Endometrium (tissue), 2 donors: ENCODE results near the gene NAA16.
"Not testable (repeated sequence)": the region's sequence is repeated elsewhere in the genome, so short reads cannot be mapped to it uniquely, and the experiment has no call there.

Experiments
- FAIRE-seq: peaks from 2 replicates; lab custom pipeline; 2012; peaks lifted over from hg19 to GRCh38; lab: Jason Lieb, UNC
- donor health status: control.
- donor health status: control.

NAA16 gene

GRCh38 chr13:41310963-41311405 lies at the start of gene NAA16:
Gene NAA16 (plus strand): TSS chr13:41311267. CDS start chr13:41311529, 262 bp downstream.
- no peak for FAIRE-seq

- FAIRE-seq = no peak
These were observed 47.7 kb upstream of the NAA16 start, which contains the start of gene MTRF1 for GRCh38 chr13:41263261-41263971. Gene MTRF1 (minus strand): TSS chr13:41263576. CDS start chr13:41260907, 2,669 bp downstream.

- no peak for FAIRE-seq
These were observed 44.0 kb upstream of the NAA16 start for GRCh38 chr13:41267106-41267505.

GRCh38 chr13:41268764-41269163 lies 42.3 kb upstream of the NAA16 start:
- peak; percentile 64 for FAIRE-seq

- no peak for FAIRE-seq
These were observed 39.4 kb upstream of the NAA16 start for GRCh38 chr13:41271456-41272285.

DNA sequence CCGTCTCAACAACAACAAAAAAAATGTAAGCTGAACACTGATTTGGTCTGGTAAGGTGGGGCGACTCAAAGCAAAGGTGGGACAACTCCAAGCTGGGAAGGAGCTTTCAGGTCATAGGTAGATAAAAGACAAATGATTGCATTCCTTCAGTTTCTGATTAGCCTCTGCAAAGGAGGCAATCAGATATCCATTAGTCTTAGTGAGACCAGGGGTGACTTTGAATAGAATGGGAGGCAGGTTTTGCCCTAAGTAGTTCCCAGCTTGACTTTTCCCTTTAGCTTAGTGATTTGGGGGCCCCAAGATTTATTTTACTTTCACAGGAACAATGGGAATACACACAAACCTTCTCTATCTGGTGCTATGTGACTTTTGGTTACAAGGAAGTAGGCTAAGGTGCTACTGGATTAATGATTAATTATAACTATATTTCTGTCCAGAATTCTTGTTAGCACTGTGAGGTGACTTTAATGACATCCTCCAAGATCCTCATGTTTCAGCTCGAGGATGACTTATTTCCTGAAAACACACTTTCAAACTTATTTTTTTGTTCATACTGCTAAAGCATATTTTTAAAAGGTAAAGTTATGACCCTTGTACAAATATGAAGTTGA lies 37.1 kb upstream of the NAA16 start:
- peak; percentile 21 for FAIRE-seq

DNA sequence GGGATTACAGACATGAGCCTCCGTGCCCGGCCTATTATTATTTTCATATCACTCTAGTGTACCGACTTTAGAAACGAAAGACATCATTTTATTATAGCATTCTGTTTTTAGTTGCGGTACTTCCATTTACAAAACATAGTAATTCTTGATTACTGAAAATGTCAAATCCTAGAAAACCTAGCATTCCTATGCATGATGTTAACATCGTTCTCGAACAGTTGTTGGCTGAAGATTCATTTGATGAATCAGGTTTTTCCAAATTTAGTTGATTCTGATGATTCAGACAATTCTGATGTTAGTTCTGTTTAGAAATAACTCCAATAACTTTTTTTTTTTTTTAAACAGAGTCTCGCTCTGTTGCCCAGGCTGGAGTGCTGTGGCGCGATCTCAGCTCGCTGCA lies 36.2 kb upstream of the NAA16 start:
- FAIRE-seq = no peak

DNA sequence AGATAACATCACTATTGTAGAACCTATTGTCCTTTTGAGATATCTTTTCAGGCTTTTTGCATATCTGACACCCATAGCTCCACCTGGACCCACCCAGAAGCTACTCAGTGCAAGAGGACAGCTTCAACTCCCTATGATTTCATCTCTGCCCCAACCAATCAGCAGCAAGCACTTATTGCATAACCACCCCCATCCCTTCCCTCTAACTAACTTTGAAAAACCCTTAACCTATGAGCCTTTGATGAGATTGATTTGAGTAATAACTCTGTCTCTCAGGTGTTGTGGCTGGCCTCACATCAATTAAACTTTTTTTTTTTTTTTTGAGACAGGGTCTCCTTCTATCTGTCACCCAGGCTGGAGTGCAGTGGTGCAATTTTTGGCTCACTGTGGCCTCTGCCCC lies 34.2 kb upstream of the NAA16 start:
- no peak for FAIRE-seq

- FAIRE-seq = not testable (repeated sequence)
These were observed 31.9 kb upstream of the NAA16 start for GRCh38 chr13:41279156-41279555.

GRCh38 chr13:41282129-41282571 lies 28.9 kb upstream of the NAA16 start:
- FAIRE-seq = no peak

- FAIRE-seq = no peak
These were observed 26.4 kb upstream of the NAA16 start for GRCh38 chr13:41284512-41285288.

GRCh38 chr13:41286370-41286769 lies 24.7 kb upstream of the NAA16 start:
- FAIRE-seq = no peak

DNA sequence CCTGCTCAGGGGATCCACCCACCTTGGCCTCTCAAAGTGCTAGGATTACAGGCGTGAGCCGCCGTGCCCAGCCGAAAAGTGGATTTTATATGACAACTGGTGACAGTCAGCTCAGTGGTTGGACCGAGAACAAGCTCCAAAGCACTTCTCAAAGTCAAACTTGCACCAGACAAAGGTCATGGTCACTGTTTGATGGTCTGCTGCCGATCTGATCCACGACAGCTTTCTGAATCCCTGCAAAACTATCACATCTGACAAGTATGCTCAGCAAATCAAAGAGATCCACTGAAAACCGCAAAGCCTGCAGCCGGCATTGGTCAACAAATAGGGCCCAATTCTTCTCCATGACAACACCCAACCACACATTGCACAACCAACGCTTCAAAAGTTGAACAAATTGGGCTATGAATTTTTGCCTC lies 21.6 kb upstream of the NAA16 start:
- FAIRE-seq = no peak

- FAIRE-seq = no peak
These were observed 19.8 kb upstream of the NAA16 start for GRCh38 chr13:41291246-41291645.

DNA sequence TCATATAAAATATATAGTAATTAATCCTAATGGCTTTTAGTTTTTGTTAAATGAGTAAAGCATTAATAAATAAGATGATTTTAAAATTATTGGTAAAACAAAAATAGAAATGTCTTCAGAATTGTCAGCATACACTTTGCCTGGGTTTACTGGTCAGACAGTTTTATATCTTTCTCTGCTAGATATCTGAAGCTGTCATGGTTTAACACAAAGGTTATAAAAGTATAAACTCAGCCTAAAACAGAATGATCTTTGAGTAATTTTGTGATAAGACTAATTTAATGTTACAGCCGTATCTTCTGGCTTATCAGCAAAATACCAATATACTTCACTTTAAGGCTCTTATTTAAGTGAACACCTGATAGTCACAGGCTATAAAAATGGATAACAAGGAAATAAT lies 17.8 kb upstream of the NAA16 start:
- FAIRE-seq = no peak

GRCh38 chr13:41294914-41295313 lies 16.2 kb upstream of the NAA16 start:
- FAIRE-seq = no peak

GRCh38 chr13:41295973-41296372 lies 15.1 kb upstream of the NAA16 start:
- no peak for FAIRE-seq

DNA sequence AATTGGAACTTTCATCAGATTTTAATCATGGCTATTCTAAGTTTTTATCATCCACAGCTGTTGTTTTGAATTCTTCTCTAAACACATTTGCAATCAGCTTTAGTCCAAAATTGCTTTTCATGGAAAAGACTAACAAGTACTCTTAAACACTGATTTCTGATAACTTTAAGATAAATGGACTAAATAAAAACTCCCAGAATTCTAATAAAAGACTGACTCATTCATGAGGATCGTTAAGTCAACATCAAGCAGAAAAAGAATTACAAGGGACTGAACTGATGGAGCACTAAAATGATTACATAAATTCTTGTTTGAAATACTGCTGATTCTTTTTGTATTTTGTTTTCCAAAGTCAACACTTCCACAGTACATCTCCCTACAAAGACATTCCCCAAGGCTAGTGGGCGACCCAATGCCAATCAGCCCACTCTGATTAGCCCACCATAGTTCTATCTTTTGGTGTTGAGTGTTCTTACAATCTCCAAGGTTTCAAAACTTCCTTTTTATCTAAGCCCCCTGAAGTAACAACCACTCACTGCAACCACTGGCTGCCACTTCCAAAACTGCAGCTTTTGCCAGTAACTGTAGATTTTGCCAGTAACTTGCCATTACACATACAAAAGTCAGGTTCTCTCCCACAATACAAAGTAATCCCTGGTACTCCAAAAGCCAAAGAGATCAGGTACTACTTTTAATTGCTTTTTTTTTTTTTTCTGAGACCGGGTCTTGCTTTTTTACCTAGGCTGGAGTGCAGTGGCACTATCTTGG lies 14.0 kb upstream of the NAA16 start:
- peak; percentile 97 for FAIRE-seq

- FAIRE-seq = no peak
These were observed 11.6 kb upstream of the NAA16 start for GRCh38 chr13:41299316-41300094.

DNA sequence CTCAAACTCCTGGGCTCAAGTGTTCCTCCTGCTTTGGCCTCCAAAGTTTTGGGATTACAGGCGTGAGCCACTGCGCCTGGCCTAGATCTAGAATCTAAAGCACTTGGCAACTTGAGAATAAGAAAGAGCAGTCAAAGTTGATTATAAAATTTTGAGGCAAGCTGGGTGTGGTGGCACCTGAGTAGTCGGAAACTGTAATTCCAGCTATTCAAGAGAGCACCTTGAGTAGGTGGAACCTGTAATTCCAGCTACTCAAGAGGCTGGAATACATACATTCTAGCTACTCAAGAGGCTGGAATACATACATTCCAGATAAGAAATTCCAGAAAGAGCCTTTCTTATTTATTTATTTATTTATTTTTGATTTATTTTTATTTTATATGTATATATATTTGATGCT lies 8.3 kb upstream of the NAA16 start:
- FAIRE-seq = no peak
